SK-N-SH treated with all-trans-retinoic acid at 6 μM for 48 hours (cell line): Measurements from ENCODE around the gene FATE1.

Experiments used
- ATAC-seq: fragments of 200-7000 bp; cut with Tn5 transposase; 3 replicates; pipeline ENCODE4 v1.9.1; 2020; ENCODE audit warnings: mild to moderate bottlenecking, moderate library complexity
- BACH2 ChIP-seq: fragments of 250-450 bp; sonication (Bioruptor Pico); IDR thresholded peaks from 2 replicates; pipeline ENCODE4 v1.9.0; 2021; ENCODE audit warnings: mild to moderate bottlenecking, borderline replicate concordance
- CREB5 ChIP-seq: fragments of 250-450 bp; sonication (Bioruptor Pico); IDR thresholded peaks from 2 replicates; pipeline ENCODE4 v1.5.1; 2020; ENCODE audit warnings: low read depth, mild to moderate bottlenecking, moderate library complexity
- CSDC2 ChIP-seq: fragments of 250-450 bp; sonication (Bioruptor Pico); IDR thresholded peaks from 2 replicates; pipeline ENCODE4 v1.5.0; 2020; ENCODE audit warnings: mild to moderate bottlenecking, moderate library complexity
- CSRNP3 ChIP-seq: fragments of 250-450 bp; sonication (Bioruptor Pico); IDR thresholded peaks from 2 replicates; pipeline ENCODE4 v1.5.1; 2021; ENCODE audit warnings: mild to moderate bottlenecking, moderate library complexity
- ESRRG ChIP-seq: fragments of 250-450 bp; sonication (Bioruptor Pico); IDR thresholded peaks from 2 replicates; pipeline ENCODE4 v1.6.1; 2021; ENCODE audit warnings: mild to moderate bottlenecking
- GLIS3 ChIP-seq: fragments of 250-450 bp; sonication (Bioruptor Pico); IDR thresholded peaks from 2 replicates; pipeline ENCODE4 v1.5.0; 2020; ENCODE audit warnings: mild to moderate bottlenecking, moderate library complexity
- ISL1 ChIP-seq: fragments of 250-450 bp; sonication (Bioruptor Pico); IDR thresholded peaks from 2 replicates; pipeline ENCODE4 v2.1.2; 2022; ENCODE audit warnings: mild to moderate bottlenecking, moderate library complexity
- PATZ1 ChIP-seq: fragments of 250-450 bp; sonication (Bioruptor Pico); IDR thresholded peaks from 2 replicates; pipeline ENCODE4 v1.8.0; 2020; ENCODE audit warnings: mild to moderate bottlenecking, moderate library complexity, borderline replicate concordance
- POU6F1 ChIP-seq: fragments of 250-450 bp; sonication (Bioruptor Pico); IDR thresholded peaks from 2 replicates; pipeline ENCODE4 v1.8.0; 2021; ENCODE audit warnings: low read depth, mild to moderate bottlenecking, moderate library complexity, borderline replicate concordance
- PPARA ChIP-seq: fragments of 250-450 bp; sonication (Bioruptor Pico); IDR thresholded peaks from 2 replicates; pipeline ENCODE4 v1.5.0; 2020; ENCODE audit warnings: mild to moderate bottlenecking, borderline replicate concordance
- RARB ChIP-seq: fragments of 250-450 bp; sonication (Bioruptor Pico); IDR thresholded peaks from 2 replicates; pipeline ENCODE4 v1.8.0; 2021; ENCODE audit warnings: mild to moderate bottlenecking, moderate library complexity
- TCF4 ChIP-seq: fragments of 250-450 bp; sonication (Bioruptor Pico); IDR thresholded peaks from 2 replicates; pipeline ENCODE4 v1.8.0; 2021; ENCODE audit warnings: mild to moderate bottlenecking, moderate library complexity, borderline replicate concordance
- TOX ChIP-seq: fragments of 250-450 bp; sonication (Bioruptor Pico); IDR thresholded peaks from 2 replicates; pipeline ENCODE4 v1.8.0; 2021; ENCODE audit warnings: mild to moderate bottlenecking, moderate library complexity, borderline replicate concordance
- TSHZ2 ChIP-seq: fragments of 250-450 bp; sonication (Bioruptor Pico); IDR thresholded peaks from 2 replicates; pipeline ENCODE4 v1.5.0; 2020; ENCODE audit warnings: mild to moderate bottlenecking, moderate library complexity
- ZC3H10 ChIP-seq: fragments of 250-450 bp; sonication (Bioruptor Pico); IDR thresholded peaks from 2 replicates; pipeline ENCODE4 v1.5.1; 2021; ENCODE audit warnings: mild to moderate bottlenecking, moderate library complexity
- ZFP3 ChIP-seq: fragments of 250-450 bp; sonication (Bioruptor Pico); IDR thresholded peaks from 2 replicates; pipeline ENCODE4 v1.5.0; 2020; ENCODE audit warnings: mild to moderate bottlenecking, moderate library complexity
- ZFP30 ChIP-seq: fragments of 450-650 bp; formaldehyde crosslinking; IDR thresholded peaks from 2 replicates; pipeline ENCODE4 v1.5.0; 2022; ENCODE audit warnings: mild to moderate bottlenecking, moderate library complexity
- ZNF565 ChIP-seq: fragments of 450-650 bp; formaldehyde crosslinking; conservative IDR thresholded peaks from 2 replicates; pipeline ENCODE4 v1.5.0; 2020; ENCODE audit warnings: low read depth, mild to moderate bottlenecking, moderate library complexity
- ZNF70 ChIP-seq: fragments of 450-650 bp; formaldehyde crosslinking; IDR thresholded peaks from 2 replicates; pipeline ENCODE4 v1.5.0; 2020; ENCODE audit warnings: mild to moderate bottlenecking, moderate library complexity
- ZNF8 ChIP-seq: fragments of 450-650 bp; formaldehyde crosslinking; IDR thresholded peaks from 2 replicates; pipeline ENCODE4 v1.5.0; 2020; ENCODE audit warnings: mild to moderate bottlenecking, moderate library complexity

Gene FATE1

GRCh38 chrX:151726751-151727150 is 10.9 kb downstream of the FATE1 start:
- TF ChIP-seq CSDC2 (no peak), ZFP3 (CRISPR knock-in tag) (no peak), GLIS3 (CRISPR knock-in tag) (no peak), TSHZ2 (no peak)
- TF ChIP-seq, all 23 proteins: peak for 0
- no peak for ATAC-seq

- no peak for TF ChIP-seq ZNF565
- TF ChIP-seq ZC3H10 (CRISPR knock-in tag), result no peak
- TF ChIP-seq CSRNP3, result no peak
- no peak for TF ChIP-seq ZNF8
- no peak for TF ChIP-seq TOX (CRISPR knock-in tag)
- ATAC-seq, result no peak
Measured at GRCh38 chrX:151727346-151727745, 11.5 kb downstream of the FATE1 start.

GRCh38 chrX:151729056-151729725 is 13.4 kb downstream of the FATE1 start:
- TF ChIP-seq TCF4 (CRISPR knock-in tag), result no peak
- no peak for TF ChIP-seq TOX (CRISPR knock-in tag)
- no peak for TF ChIP-seq CSDC2
- TF ChIP-seq PPARA (CRISPR knock-in tag), result no peak
- no peak for TF ChIP-seq CREB5 (CRISPR knock-in tag)
- no peak for TF ChIP-seq RARB
- no peak for TF ChIP-seq BACH2 (CRISPR knock-in tag)
- TF ChIP-seq CSRNP3, result no peak
- TF ChIP-seq POU6F1 (CRISPR knock-in tag), result no peak
- no peak for TF ChIP-seq ZNF70 (CRISPR knock-in tag)
- no peak for TF ChIP-seq ZFP30 (CRISPR knock-in tag)
- no peak for ATAC-seq

- ATAC-seq, result no peak
- TF ChIP-seq BACH2 (CRISPR knock-in tag), result no peak
- no peak for TF ChIP-seq ZFP3 (CRISPR knock-in tag)
- no peak for TF ChIP-seq PATZ1 (CRISPR knock-in tag)
- TF ChIP-seq ZFP30 (CRISPR knock-in tag), result no peak
- TF ChIP-seq CSDC2, result no peak
- TF ChIP-seq ISL1 (CRISPR knock-in tag), result no peak
- TF ChIP-seq TOX (CRISPR knock-in tag), result no peak
- no peak for TF ChIP-seq TSHZ2
- TF ChIP-seq POU6F1 (CRISPR knock-in tag), result no peak
- no peak for TF ChIP-seq ESRRG (CRISPR knock-in tag)
- TF ChIP-seq GLIS3 (CRISPR knock-in tag), result no peak
- no peak for TF ChIP-seq ZNF8
Measured at GRCh38 chrX:151734446-151734845, 18.6 kb downstream of the FATE1 start, which contains the start of gene CNGA2. Gene CNGA2, plus strand, starts transcription at chrX:151734746. Its CDS starts 3,738 bp downstream, at chrX:151738484.
